Left hindlimb (tissue), 1 donor: ENCODE measurements around the gene SNX3.

ENCODE experiments used
- DNase-seq: peaks from one replicate; pipeline ENCODE4 v3.0.0-alpha.2; 2018

SNX3 gene

DNA sequence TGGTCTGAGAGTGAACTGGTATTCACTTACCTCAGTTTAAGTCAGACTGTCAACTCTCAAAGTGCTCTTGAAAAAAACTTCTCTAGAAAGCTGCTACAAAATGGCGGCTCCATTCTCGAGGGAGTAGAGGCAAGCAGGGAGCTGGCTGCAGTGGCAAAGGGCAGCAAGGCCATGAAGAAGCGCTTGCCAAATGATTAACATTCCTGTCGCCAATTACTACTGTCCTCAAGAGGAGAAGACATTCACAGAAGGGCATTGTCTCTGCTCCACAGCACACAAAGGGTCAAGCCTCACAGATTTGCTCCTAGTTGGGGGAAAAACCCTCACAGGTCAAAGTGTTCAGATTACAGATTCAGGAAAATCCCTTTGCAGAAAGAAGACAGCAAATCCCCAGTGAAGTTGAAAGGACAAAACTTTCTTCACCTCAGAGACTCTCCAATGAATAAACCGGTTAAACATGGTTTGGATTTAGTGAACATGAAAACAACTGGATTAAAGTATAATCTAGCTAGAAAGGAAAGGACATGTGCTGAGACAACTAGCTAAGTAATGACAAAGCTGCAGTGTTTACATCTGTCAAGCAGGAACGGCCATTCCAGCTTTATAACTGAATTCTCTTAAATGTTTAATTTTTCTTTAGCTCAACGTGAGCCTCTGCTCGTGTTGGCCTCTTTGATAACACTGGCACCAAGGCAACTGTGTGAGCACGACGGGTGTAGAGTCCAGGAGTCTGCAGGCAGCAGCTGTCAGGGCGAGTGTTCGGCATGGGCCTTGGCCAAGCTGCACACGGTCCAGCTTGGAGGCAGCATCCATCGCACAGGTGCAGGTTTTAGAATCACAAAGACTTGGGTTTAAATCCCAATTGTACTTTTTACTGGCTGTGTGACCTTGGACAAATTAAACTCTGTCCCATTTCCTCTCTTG lies 57.4 kb downstream of the SNX3 start:
- no peak for DNase-seq

DNA sequence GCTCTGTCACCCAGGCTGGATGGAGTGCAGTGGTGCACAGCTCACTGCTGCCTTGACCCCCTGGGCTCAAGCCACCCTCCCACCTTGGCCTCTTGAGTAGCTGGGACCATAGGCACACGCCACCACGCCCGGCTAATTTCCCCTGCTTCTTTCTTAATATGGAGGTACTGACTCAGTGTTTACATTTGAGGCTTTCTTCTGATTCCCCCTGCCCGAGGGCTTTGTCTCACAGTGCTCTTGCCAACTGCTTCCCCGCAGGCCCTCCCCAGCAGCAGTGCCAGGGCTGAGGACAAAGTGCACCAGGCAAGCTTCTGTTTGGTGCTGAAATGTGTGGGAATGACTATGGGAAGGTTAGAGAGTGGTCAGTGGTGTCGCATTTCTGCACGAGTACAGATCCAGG lies 60.2 kb downstream of the SNX3 start:
- no peak for DNase-seq

DNA sequence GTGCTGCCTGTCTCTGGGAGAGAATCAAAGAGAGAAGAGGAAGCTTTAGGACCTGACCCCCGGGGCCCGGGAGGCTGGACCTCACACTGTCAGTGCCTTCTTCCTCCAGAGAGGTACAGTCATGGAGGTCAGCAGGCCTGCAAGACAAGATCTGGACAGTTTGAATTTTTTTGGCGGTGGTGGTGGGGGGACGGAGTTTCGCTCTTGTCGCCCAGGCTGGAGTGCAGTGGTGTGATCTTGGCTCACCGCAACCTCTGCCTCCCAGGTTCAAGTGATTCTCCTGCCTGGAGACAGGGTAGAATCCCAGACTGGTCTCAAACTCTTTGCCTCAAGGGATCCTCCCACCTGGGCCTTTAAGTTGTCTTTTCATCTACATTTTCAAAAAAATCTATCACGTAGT lies 60.7 kb downstream of the SNX3 start:
- DNase-seq, result no peak

DNA sequence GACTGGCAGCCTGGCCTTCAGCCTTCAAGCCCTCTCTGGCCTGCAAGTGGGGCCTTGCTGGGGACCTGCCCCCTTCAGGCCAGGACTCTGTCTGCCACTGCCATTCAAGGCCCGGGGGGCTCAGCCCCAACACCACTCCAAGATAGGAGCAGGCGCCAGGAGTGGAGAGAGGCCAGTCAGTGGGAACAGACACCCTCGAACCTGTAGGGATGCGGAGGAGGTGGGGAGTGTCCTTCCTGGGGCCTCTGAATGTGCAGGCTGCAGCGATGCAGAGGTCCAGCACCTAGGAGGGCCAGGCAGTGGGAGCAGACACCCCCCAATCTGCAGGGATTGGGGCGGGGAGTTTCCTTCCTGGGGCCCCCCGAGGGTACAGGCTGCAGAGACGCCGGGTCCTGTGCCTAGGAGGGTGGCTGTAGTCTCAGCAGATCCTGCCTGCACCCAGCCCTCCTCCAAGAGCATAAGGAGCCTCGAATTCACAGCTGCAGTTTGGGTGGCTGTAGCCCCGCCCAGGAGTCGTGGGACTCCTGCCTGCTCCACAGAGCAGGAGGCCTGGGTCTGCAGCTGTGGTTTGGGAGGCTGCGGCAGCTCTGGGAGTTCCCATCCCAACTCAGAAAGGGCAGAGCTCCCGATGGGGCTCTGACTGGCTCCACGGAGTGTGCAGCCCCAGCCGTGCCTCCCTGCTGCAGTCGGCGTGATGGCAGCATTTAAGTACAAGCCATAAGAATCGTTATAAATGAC lies 61.9 kb downstream of the SNX3 start:
- DNase-seq, result no peak

DNA sequence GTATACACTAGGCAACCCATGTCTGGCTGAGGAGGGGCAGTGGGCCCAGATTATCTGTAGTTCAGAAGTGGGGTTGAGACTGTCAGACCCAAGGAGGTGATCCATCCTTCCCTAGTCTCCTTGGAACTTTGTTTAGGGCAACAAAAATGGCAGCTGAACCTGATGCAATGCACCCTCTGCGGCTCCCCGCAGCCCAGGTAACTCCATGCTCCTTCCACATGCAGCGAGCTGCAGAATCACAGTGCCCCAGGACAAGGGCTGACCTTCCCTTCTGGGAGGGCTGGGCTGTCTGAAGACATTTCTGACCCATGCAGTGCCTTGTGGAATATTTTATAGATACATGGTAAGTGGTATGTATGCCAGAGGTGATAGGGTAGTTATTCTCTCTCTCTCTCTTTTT lies 65.6 kb downstream of the SNX3 start:
- DNase-seq, result no peak

DNA sequence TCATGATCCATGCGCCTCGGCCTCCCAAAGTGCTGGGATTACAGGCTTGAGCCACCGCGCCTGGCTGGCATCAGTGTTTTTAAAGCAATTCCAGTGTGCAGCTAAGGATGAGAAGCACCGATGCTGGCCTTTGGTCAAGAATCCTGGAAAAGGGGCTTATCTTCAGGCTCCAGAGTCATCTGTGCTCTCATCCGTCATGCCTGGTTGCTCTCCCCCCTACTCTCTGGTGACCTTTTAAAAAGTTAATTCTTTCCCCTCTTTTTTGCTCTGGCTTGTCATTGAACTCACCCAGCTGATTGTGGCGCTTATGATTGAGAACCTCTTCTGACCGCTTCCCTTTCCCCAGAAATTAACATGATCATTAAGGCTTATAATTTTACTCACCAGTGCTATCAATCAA lies 66.3 kb downstream of the SNX3 start:
- DNase-seq, result no peak

DNA sequence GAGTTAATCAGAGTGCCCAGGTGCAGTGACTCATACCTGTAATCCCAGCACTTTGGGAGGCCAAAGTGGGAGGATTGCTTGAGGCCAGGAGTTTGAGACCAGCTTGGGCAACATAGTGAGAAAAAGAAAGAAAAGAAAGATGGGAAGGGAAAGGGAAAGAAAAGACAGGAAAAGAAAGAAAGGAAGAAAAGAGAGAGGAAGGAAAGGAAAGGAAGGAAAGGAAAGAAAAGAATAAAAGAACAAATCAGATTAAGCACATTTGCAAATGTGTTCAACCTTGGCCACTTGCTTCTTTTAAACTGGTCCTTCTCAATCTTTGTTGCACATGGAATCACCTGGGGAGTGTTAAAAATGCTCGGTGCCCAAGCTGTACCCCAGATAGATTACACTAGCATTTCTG lies 67.0 kb downstream of the SNX3 start:
- no peak for DNase-seq

DNA sequence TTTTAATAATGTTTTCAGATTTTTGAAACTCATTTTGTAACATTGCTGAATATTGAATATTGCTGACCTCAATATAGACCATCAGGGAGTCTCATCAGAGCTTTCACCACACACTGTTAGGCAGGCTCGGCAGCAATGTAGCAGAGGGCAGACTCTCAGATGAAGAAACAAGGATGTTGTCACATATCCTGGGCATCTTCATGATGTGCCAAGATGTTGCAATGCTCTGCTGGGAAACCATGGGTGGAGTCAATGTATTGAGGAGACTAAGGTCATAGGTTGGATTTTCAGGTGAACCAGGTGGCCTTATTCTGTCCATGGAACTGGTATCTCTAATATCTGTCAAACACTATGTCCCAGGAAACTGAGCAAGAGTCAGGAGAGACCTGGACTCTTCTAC lies 67.7 kb downstream of the SNX3 start:
- DNase-seq, result no peak

DNA sequence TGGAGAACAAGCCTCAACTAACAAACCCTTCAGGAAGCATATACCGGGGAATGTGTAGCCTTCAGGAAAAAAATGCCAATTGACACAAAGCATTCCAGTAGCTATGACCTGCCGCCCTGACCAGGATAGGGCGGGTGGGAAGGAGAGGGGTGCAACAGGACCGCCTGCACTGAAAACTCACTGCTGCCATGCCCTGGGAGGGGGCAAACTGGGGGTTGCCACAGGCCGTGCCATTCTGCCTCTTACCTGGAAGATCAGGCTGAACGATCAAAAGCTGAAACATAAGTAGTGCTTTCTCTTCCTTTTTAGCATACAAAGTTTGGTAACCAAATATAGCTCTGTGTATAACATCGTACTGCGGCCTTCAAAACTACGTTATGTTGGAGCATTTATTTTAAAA lies 73.3 kb downstream of the SNX3 start:
- DNase-seq, result no peak

DNA sequence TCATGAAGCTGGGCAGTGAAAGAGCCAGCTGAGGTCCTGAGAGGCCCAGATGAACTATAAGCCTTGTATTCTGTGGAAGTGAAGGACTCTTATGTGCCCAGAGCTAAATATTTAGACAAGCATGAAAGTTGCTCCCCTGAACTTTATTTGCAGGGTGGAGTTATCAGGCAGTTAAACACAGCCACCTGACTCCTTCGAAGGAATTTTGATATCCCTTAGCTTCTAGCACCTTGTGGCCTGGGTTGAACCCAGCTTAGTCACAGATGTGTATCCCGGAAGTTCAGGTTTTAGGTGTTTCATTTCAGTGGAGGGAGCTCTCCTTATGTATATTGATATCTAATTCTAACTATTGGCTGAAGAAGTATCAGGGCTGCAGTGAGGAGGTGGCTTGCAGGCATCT lies 74.6 kb downstream of the SNX3 start:
- DNase-seq, result no peak

DNA sequence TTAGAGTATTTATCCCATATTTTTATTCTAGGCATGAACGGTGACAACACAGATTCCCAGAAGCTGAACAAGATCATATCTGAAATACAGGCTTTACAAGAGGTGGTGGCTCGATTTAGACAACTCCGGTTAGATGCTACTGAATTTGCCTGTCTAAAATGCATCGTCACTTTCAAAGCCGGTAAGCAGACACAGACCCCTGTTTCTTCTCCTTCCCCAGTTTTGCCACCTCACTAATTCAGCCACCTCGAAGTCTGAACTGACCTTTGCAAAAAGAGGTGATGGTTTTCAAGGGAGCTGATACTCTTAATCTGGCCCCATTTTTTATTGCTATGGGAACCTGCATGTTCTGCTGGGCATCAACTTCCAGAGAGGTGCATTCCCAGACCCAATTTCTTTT lies 80.1 kb downstream of the SNX3 start:
- DNase-seq, result no peak

DNA sequence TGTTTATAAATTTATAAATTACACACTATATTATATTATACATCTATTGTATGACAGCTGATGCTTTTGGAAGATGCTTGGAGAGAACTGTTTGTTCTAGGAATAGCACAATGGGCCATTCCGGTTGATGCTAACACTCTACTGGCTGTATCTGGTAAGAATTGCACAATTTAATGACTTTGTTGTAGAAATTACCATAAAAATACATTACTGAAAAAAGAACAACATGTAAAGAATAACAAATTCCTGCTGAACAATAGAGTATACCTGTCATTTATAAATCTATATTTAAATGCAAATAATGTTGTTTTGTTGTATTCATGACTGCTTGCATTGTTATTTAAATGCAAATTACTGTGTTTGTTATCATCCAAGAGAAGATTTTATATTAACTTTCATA lies 80.6 kb downstream of the SNX3 start:
- DNase-seq, result no peak

DNA sequence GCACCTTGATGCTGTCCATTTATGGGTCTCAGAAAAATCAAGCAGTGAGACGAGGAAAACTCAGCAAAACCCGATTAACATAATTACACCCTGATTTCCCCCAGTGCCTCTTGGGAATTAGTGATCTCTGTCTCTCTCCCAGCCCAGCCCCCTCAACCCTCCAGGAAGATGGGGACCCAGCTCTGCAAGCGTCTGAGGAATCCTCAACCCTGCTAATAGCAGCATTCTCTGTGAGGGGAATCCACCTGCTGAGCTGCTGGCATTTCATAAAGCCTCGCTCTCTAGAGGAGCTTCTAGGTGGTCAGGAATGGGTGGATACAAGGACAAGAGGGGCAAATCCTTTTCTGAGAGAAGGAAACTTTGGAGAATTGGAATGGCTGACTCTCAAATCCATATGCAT lies 81.1 kb downstream of the SNX3 start:
- DNase-seq, result no peak

DNA sequence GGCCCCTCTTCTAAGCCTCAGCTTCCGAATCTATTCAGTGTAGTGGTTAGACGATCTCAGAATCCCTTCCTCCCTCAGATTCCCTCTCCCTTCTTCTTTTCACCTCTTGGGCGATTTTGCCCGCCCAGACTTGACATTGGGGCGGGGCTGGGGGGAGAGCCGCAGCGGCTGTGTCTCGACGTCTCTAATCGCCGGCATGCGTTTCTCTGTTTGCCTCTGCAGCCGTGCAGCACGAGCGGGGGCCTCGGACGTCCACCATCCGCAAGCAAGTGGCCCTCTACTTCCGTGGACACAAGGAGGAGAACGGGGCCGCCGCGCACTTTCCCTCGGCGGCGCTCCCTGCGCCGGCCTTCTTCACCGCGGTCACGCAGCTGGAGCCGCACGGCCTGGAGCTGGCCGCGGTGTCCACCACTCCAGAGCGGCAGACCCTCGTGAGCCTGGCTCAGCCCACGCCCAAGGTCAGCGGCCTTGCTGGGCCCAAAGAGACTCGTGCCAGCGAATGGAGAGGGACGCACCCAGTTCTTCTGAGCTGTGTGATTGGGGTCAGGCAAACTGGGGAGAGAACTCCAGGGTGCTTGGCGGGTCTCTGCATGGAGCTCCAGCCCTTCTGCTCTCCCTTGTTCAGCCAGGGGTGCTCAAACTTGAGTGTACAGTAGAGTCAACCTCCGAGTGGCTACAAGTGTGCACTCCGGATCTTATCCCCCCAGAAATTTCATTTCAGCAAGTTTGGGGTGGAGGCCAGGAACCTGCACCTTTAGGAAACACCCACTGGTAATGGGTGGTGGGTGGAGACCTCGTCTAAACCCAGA lies 84.4 kb downstream of the SNX3 start:
- no peak for DNase-seq

DNA sequence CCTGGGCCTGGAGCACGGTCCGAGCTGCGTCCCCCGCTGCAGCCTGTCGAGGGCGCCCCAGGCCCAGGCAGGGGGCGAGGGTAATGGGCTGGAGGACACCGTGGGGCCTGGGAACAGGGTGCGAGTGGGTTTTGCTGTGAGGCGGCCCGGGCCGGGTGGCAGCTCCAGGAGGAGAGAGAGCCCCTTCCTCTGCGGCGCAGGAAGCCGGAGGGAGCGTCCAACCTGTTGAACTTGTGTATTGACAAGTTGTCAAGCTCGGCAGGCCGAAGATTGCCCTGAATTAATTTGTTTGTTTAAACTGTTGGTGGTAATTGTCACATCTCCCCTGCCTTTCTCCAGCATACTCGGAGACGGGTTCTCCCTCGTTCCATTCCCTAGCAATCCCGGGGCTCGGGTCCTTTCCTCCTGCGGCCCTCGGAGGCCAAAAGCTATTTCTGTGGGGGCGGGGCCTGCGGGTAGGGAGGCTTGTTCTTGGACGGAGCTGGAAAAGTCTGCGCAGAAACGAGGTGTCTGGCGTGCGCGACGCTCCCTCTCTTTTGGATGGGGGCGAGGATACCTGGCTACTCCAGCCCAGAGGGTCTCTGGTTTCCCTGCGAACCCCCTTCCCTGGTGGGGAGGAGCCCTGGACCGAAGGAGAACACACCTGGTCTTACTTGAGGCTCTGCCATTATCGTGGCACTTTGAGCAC lies 85.1 kb downstream of the SNX3 start:
- DNase-seq, result no peak

DNA sequence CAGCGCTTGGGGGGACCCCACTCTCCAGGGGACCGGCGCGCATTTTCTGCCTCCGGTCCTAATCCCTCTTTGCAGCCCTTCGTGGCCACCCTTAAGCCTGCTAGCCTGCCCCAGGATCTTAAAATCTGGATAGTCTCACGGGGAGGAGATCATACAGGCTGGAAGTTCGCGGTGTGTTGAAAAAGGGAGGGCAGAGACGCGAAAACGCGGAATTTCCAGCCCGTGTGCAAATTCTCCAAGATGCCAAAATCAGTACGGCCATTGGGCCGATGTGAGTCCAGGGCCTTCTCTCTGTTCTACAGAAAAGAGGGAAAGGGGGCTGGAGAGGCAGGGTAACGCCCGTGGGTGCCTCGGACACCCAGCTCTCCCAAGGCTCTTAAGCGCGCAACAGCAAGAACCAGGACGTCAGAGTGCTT lies 85.7 kb downstream of the SNX3 start:
- no peak for DNase-seq

DNA sequence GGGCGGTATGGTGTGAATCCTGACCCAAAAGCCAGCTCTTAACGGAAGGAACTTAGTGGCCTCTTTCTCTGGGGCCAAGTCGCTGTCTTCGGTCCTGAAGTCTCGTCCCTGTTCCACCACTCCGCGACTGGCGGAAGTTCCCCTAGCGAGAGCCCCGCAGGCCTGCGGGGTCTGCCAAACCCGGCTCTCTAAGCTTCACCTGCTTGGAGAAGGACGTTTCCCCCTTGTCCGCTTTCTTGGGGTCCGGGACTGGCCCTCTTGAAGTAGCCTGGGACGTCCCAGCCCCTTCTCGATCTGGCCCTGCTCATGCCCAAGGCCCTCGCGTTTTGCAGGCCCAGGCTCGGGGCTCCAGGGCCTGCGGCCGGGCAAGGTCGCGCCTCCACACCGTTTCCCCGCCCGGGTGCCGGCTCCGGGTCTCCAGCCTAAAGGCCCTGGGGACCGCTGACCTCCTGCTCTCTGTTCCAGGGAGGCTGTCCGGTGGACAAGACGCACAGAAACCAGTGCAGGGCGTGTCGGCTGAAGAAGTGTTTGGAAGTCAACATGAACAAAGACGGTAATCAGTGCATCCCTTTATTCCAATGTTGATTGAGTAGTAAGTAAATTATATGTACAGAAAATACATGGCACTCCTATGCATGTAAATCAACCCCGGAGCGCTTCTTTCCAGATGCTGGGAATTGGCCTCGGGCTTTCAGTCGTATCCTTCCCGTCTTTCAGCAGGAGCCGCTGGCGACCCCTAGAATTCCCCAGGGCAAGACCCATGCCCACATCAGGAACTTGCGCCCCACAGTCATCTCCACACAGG lies 86.3 kb downstream of the SNX3 start:
- peak; percentile 70 for DNase-seq

DNA sequence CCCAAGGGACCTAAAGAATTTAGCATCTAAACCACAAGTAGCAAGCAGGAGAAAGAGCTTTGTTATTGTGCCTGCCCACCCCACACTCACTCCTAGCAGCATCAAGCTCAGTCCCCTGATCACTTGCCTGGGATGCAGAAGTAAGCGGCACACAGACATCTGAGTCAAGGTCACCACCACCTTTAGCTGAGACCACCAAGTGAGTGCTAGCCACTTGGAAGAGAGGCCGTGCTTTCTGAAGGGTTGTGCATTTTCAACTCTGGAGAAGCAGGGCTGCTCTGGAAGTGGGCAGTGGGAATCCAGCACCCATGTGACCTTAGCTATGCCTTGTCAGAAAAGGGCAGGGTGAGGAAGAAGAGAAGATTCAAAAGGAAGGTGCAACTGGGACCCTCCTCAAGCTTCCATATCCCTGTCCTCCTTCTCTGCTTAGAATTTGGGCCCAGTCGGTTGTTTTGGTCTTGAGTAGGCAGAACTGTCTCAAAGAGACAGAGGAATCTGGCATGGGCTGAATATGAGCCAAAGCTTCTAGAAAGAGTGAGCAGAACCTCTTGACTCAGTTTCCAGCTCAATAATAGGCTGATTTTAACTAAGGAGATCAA lies 88.8 kb downstream of the SNX3 start:
- DNase-seq, result no peak

DNA sequence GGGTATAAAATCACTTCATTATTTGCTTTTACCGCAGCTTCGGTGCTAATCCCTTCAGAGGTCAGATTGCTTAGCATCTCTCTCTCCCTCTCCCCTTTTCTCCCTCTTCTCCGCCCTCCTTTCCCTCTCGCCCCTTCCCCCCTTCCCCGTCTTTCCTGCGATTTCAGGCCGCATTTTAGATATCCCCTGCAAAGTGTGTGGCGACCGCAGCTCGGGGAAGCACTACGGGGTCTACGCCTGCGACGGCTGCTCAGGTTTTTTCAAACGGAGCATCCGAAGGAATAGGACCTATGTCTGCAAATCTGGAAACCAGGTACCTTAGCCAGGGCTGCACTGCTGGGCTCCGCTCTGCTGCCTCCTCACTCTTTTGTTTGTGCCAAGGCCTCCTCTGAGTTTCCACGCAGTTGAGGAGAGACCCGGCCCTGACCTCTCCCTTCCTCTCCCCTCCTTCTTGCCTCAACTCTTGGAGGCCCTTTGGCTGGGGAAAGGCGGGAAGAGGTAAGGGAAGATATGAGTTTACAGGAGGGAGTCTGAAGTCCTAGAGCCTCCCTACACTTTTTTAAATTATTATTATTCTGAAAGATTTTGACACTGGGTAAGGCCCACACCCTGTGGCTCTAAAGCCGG lies 89.4 kb downstream of the SNX3 start:
- DNase-seq, result no peak

DNA sequence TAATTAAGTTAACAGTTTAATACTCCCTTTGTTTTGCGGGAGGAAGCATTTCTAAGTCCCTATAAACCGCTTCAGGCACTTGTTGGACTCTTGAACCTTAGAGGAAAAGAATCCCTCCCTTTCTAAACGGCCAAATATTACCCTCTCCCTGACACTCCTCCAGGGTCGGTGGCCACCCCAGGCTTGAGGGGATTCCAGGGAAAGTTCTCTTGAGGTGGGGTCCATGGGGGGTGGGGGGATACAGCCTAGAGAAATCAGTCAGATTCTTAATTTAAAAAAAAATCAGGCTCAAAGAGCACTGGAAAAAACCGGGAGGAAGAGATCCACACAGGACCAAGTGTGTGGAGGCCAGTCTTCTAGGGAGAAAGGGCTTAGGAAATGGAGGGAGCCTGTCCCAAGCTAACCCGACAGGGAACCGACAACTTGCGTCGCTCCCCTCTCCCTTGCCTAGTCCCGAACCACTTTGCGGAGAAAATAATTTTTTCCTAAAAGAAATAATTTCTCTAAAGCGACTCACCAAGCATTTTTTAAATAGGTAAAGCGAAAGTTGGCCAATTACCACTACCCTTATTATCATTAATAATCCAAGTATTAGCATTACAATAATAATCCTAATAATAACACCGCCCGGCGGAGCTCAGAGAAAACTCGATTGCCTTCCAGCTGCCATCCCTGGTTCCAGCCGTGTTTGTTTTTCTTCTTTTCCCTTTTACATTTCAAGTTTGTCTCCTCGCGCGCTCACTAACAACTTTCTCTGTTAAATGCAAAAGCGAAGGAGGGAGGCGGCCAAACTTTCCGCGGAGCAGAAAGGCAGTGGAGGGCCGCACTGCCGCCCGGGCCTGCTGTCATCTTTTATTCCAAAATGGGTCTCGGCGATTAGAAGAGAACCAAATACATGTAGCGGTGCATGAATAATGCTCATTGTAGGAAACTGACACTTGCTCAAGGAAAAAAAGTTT lies 90.2 kb downstream of the SNX3 start:
- DNase-seq, result no peak
